RPMI7951 (cell line): ENCODE measurements around the gene S100A9. TPM values are rescaled to one million over a fixed set of nuclear protein-coding genes. Genes with fewer than 3 reads are reported as not detected.
"Not testable (repeated sequence)": the region's sequence is repeated elsewhere in the genome, so short reads cannot be mapped to it uniquely, and the experiment has no call there.

ENCODE experiments used
- DNase-seq: peaks from one replicate; pipeline ENCODE4 v3.0.0-alpha.2; 2012; ENCODE audit warnings: low read depth
- total RNA-seq: library from RNA; depleted of rRNA; stranded (reverse); fragments of >200 nt; shearing (Covaris generic); gene quantifications from 2 replicates; pipeline ENCODE4 v1.2.3, GENCODE V29; 2014; rRNA removed

S100A9 gene
- total RNA-seq, result 1.1 and 2.4 TPM in 2 replicates

DNA sequence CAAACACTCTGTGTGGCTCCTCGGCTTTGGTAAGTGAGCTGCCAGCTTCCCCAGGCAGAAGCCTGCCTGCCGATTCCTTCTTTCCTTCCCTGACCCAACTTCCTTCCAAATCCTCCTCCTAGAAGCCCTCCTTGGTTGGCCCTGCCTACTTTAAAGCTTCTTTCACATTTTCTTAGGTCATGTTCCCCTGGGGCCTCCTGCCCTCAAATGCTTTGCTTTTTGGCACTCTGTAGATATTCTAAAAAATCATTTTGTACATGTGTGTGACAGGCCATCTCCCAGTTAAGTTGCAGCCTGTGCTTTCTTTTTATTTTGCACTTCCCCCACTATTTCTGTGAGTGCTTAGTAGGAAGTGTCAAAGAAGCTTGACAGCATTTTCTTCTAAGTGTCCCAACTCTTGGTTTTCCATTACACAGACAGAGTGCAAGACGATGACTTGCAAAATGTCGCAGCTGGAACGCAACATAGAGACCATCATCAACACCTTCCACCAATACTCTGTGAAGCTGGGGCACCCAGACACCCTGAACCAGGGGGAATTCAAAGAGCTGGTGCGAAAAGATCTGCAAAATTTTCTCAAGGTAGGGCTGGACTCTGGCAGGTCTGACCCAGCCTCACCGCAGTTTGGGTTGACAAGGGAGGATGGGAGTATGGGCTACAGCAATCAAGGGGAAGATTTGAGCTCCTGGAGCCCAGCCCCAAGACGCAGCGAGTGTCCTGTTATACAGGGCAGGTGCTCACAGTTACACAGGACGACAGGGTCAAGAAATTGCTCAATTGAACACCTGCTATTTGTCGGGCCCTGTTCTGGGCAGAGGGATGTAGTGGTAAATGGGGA lies at the start of gene S100A9:
Gene S100A9, plus strand, starts transcription at position 2 of the 838 bp plus-strand sequence. Its CDS starts 430 bp downstream, at position 432.
- no peak for DNase-seq

DNA sequence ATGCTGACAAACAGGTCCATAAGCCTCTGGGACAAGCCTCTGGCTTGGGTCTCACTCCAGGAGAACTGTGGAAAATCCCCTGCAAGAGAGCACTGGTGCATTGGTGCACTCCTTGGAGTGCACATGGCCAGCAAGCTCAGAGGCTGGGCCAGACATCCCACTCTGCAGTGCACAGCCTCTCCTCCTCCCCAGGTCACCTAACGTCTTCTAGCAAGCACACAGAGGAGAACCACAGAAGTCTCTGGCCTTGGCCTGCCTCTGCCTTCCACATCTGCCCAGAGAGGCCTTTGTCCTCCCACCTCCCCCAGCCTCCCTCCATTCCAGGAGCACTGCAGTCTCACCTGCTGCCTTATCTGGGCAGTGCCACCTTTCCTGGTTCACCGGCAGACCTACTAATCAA lies 49.1 kb upstream of the S100A9 start:
- no peak for DNase-seq

DNA sequence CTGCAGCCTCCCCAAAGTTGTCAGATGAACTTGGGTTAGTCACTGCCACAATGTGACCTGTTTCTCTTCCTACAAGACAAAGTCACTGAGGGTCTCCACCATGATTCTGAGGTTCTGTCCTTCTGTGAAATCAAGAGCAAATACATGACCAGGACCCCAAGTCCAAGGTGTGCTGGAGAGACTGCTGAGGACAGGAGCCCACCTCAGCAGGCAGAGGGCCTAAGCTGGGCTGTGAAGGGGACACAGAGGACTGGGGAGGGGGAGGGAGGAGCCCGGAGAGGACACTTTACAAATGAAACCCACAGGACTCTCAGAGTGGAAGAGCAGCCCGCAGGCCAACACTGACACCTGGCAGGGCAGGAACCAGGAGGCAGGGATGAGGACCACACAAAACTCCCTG lies 48.2 kb upstream of the S100A9 start:
- DNase-seq, result no peak

DNA sequence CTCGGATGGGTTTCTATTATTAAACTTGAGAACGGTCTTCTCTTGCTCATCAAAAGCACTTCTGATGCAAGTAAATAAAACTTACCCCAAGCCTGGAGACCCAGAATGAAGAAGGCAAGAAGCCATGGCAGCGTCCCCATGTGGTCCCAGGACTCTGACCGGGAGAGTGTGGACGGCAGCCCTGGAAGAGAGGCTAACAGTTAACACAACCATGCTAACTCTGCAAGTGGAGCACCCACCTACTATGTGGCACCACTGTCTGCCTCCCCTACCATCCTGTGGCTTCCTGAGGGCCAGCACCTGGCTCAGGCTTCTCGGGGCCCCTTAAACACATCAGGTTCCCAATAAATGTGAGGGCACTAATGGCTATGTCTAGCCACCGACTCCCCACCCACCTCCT lies 47.1 kb upstream of the S100A9 start:
- no peak for DNase-seq

DNA sequence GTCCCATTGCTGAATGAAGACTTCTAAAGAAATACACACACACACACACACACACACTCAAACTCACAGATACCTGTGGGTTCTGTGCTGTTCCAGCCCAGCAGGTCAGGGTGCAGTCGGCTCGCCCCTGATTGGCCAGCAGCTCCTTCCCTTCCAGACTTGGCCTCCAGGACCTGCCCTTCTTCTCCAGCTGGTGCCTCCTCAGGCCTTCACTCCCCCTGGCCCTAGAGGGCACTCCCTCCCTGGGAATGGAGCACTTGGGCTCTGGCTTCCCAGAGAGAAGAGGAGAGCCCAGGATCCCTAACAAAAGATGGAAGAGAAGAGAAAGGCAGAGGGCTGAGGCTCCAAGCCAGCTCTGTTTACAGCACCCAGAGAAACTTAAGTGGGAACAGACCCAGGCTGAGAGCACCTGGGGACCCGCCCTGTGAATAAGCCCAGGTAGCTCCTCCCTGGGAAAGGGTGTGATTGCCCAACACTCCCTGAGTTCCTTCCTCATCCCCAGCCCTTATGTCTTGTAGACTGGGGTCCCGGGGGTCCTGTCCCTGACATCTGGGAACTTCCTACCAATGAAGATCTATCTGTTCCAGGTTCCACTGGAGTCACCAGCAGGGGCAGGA lies 45.0 kb upstream of the S100A9 start, which contains the start of gene PGLYRP3:
Gene PGLYRP3, minus strand, starts transcription at position 383 of the 617 bp plus-strand sequence. CDS start 2,287 bp downstream, outside the sequence.
- DNase-seq, result no peak

DNA sequence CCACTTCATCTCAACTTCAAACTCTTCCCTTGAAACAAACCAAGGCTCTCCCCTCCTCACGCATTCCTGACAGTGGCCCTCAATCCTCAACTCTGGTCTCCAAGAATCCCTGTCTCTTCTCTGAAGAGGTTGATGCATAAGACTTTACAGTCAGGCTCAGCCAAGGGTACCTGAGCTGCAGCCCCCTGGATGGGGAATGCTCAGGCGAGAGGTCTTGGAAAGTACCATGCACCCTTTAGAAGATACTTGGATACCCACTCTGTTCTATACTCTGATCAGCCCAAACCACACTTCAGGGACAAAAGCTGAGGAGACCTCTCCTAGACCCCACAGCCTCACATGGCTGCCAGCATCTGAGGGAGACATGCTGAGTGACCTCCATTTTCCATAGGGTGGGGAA lies 44.4 kb upstream of the S100A9 start:
- no peak for DNase-seq

DNA sequence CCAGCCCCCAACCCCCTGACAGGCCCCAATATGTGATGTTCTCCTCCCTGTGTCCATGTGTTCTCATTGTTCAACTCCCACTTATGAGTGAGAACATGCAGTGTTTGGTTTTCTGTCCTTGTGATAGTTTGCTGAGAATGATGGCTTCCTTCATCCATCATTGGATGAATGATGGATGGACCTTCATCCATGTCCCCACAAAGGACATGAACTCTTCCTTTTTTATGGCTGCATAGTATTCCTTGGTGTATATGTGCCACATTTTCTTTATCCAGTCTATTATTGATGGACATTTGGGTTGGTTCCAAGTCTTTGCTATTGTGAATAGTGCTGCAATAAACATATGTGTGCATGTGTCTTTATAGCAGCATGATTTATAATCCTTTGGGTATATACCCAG lies 43.3 kb upstream of the S100A9 start:
- DNase-seq, result not testable (repeated sequence)

DNA sequence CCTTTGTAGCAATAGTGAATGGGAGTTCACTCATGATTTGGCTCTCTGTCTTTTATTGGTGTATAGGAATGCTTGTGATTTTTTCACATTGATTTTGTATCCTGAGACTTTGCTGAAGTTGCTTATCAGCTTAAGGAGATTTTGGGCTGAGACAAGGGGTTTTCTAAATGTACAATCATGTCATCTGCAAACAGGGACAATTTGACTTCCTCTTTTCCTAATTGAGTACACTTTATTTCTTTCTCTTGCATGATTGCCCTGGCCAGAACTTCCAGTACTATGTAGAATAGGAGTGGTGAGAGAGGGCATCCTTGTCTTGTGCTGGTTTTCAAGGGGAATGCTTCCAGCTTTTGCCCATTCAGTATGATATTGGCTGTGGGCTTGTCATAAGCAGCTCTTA lies 41.6 kb upstream of the S100A9 start:
- not testable (repeated sequence) for DNase-seq

DNA sequence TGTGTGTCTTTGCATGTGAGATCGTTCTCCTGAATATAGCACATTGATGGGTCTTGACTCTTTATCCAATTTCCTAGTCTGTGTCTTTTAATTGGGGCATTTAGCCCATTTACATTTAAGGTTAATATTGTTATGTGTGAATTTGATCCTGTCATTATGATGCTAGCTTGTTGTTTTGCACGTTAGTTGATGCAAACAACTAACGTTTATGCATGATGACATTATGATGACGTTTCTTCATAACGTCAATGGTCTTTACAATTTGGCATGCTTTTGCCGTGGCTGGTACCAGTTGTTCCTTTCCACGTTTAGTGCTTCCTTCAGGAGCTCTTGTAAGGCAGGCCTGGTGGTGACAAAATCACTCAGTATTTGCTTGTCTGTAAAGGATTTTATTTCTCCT lies 39.5 kb upstream of the S100A9 start:
- DNase-seq, result not testable (repeated sequence)

DNA sequence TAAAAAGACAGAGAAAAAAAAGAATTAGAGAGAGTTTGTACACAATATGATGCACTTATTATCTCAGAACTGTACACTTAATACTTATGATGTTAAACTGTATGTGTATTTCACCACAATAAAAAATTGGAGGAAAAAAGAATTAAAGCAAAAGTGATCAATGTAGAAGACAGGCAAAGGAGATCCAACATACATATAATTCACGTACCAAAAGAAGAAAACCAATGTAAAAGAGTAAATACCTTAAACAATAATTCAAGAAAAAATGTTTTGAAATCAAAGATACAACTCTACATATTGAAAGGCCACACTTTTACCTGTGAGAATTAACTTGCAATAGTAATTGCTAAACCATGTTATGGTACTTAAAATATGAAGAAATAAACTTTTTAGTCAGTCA lies 35.1 kb upstream of the S100A9 start:
- no peak for DNase-seq

DNA sequence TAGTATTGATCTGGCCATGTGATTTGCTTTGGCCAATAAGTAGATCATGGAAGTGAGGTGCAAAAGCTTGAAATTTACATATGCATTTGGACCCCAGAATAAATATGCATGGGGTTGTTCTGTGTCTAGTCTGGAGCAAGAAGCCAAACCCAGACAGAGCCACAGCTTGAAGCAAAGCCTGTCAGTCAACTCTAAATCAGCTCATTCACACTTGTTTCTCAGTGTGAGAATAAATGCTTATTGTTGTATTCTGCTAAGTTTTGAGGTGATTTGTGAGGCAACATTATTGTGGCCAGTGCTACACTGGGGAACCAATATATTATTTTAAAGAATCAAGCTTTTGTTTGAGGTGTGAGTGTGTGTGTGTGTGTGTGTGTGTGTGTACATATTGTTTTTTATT lies 32.7 kb upstream of the S100A9 start:
- DNase-seq, result no peak

DNA sequence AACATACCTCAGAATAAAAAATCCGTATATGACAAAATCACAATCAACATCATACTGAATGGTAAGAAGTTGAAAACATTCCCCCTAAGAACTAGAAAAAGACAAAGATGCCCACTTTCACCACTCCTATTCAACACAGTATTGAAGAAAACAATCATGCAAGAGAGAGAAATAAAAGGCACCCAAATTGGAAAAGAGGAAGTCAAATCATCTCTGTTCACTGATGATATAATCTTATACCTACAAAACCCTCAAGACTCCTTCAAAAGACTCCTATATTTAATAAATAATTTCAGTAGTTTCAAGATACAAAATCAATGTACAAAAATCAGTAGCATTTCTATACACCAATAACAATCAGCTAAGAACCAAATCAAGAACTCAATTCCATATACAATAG lies 23.8 kb upstream of the S100A9 start:
- DNase-seq, result no peak

DNA sequence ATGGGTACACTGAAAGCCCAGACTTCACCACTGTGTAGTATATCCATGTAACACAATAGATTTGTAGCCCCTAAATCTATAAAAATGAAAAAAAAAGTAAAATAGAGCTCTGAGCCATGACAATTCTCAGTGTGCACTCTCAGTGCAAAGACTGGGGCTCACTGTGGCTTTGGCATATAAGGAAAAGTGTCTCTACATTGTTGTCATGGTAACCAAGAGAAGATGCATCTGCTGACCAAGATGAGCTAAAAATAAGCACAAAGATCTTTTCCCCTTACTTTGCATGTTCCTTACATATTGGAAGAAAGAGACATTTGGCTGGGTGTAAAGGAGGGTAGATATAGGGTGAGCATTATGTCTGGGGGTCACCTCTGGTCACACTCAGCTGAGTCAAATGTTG lies 21.0 kb upstream of the S100A9 start:
- no peak for DNase-seq

DNA sequence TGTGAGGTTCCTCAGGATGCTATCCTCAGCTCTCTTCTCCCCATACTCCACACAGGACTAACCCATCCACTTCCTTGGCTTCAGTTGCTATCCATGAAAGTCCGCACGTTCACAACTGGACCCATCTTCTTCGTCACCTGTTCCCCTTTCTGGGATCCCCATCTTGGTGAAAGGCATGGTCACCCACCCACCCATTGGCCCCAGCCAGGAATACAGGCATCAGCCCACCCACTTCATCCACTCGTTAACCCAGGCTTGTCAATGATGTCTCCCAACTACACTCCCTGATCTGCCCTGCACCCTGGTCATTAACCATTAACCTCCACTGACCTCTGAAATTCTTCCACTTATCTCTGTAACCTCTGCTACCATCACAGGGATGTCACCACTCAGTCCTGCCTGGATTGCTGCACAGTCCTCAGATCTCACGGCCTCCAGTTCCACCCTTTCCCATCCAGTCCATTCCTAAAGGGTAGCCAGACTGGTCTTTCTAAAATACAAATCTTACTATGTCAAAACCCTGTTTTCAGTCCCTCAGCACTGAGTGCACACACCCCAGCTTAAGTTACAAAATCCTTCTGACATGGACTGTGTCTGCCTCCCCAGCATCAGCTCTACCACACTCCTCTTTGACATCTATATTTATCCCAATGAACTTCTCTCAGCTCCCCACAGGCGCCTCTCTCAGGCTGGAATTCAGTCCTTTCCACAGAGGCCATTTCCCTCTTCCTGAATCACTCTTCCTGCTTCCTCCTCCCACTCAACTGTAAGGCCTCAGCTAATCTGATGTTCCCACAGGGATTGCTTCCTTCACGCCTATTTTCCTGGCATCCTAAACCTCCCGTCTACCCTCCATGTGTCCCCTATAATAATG lies 19.4 kb upstream of the S100A9 start:
- no peak for DNase-seq

DNA sequence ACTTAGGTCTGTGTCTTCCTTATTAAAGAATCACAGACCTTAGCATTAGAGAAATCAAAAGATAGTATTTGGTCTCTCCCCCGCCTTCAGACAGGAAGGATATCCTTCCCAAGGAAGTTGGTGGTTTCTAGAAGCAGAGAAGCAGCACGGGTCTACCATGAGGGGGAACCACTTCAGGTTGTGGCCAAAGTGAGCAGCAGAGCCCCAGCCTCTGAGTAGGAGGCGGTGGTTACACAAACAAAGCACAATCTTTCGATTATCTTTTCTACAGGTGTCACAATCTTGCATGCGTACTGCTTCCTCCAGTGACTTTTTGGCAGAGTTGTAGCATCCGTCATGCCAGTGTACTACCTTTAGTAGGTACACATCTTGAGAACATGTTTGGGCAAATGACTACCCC lies 17.9 kb upstream of the S100A9 start:
- no peak for DNase-seq

DNA sequence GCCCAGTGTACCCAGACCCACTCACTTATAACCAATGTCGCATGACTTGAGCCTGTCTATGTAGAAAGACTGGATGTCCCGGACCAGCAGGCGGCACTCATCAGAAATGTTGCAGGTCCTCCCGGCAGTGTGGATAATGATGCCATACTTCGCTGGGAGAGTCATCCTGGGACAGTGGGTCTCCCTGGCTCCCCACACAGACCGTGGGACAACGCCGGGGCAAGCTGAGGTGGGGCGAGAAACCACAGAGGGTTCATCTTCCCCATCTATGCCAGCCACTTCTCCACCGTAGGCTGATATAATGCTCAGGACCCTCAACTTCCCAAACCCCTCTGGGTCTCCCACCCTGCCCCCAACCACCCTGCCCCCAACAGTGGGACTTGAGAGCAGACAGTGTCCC lies 17.3 kb upstream of the S100A9 start:
- no peak for DNase-seq

DNA sequence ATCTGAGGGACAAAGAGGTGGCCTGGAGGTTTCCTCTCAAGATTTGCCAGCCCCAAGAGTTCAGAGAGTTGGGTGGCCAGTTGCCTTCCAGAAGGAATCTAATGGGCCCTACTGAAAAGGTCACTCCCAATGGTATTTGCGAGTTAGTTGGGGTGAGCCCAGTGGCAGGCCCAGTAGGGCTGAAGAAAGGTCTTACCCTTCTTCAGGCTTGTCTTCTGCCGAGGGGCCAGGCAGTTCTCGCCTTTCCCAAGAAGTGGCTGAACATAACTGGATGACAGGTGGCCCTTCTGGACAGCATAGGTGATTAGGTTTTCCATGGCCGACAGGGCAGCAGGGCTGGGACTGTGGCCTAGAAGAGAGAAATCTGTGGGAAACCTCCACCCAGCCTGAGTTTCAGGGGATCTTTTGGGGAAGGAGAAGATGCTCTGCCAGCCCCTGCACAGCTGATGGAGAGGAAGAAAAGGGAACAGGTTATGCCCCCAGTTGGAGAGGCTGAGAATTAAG lies 16.2 kb upstream of the S100A9 start:
- no peak for DNase-seq

DNA sequence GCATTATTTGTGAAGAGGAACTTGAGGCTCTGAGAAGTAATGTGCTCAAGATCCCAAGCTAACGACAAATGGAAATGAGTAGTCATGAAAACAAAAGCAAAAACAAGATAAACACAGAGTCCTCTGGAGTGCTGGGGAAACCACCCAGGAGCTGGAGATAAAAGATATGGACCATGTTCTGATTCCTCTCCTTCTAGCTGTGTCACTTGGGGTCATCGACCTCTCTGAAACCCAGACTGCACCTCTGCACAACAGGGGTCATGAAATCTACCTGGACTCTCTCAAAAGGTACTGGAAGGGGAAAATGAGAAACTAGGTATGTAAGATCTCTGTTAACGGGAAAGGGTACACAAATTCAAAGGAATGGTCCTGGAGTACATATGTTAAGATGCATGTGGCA lies 15.5 kb upstream of the S100A9 start:
- no peak for DNase-seq

DNA sequence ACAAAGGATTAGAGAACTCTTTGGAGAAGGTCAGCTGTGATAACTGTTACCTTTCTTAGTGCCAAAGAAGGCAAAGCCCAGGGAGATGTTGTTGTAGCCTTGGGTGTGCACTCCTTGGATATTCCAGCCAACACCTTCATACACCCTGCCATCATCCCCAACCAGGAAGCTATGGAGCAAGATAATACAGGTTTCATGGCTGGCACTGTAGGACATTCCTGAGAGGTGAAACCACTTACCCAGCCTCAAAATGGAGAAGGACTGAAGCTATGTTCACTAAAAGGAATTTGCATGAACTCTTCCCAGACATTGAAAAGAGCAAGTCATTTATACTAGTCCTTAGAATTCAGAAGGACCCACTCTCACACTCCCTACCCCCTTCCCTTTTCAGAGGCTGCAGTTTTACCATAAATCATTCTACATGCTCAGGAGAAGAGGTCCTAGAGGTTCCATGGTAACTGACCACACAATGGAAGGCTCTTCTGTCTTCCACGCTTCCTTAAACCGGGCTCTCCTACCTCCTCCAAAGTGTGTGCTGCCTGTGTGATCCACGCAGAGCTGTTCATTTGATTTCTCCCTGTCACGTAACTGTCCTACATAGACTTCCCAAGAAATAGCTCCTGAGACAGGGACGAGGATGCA lies 14.5 kb upstream of the S100A9 start:
- no peak for DNase-seq

DNA sequence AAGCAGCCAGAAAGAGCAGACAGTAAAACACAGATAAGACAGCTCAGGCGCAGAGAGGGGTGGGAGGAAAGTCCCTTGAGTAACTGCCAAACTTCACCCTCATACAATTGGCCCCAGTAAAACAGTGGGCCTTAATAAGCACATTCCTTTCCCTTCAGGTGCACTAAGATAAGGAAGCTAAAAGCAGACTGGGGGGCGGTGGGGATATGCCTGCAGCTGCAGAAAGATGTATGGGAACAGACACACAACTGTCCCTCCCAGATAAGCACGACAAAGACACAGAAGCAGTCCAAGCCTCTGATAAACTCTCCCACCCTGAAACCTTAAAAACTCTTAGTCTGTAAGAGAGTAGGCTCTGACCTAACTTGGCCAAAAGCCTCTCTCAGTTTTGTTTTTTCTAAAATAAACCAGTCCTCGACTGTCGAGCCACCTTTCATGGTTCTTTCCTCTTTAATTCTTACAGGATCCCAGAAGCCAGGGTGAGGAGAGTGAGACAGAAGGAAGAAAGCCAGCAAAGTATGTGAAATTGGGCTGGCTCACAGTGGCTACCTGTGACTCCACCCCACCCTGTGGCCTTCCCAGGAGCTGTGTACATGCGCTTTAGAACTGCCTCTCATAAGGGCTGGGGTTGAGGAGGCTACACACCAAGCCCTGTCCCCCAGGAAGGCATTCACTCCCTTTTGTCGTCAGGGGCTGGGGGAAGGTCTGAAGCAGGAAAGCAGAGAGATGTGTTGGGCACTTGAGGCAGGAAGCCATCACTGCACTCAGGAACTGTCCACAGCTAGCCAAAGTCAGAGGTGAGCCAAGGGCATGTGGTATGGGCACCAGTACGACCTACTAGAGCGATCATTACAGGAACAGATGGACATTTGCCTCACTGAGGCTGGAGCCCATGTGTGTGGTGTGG lies 13.6 kb upstream of the S100A9 start:
- no peak for DNase-seq

DNA sequence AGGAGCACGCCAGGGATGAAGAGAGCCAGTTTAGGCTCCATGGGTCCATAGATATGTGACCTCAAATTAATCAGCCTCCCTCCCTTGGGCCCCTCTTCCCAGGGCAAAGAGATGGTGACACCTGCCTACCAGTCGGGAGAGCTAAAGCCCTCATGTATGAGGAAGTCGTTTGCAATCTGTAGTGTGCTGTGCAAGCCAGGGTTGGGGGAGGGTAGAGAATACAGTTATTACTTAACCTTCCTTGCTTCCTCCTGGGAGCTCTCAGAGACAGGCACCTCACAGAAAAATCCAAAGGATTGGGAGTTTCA lies 13.0 kb upstream of the S100A9 start:
- DNase-seq, result no peak
